NCI-H1694 (cell line): ENCODE results near the gene MACROH2A2.
"Not testable (repeated sequence)": the region's sequence is repeated elsewhere in the genome, so short reads cannot be mapped to it uniquely, and the experiment has no call there.

Source experiments
- DNase-seq: peaks from one replicate; lab custom pipeline; 2025; lab: John Stamatoyannopoulos, UW

Gene MACROH2A2

DNA sequence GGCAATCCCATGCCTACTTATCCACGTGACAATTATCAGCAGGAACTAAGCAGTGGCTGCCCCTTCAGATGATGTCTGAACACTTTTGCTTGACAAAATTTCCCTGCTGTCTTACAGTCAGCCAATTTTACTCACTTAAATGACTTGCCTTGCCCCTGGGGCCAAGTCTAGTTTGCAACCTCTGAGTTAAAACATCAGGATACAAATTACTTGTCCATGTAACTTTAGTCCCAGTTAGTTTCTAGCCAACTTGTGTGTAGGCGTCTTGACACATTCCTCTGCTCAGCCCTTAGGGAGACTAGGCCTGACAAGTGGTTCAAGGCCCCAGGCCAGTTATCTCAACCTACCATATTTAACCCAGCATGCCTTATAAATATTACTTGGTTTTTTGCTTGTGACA lies 105.5 kb downstream of the MACROH2A2 start:
- no peak for DNase-seq

DNA sequence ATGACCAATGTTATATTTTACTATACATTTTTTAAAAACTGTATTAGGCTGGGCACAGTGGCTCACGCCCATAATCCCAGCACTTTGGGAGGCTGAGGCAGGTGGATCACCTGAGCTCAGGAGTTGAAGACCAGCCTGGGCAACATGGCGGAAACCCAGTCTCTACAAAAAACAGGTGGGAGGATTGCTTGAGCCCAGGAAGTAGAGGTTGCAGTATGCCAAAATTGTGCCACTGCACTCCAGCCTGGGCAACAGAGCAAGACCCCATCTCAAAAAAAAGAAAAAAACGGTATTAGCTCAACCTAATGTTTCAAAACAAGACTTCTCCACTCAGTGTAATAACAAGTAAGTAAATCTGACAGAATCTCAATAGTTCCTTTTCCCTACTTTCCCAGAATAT lies 106.7 kb downstream of the MACROH2A2 start:
- not testable (repeated sequence) for DNase-seq

DNA sequence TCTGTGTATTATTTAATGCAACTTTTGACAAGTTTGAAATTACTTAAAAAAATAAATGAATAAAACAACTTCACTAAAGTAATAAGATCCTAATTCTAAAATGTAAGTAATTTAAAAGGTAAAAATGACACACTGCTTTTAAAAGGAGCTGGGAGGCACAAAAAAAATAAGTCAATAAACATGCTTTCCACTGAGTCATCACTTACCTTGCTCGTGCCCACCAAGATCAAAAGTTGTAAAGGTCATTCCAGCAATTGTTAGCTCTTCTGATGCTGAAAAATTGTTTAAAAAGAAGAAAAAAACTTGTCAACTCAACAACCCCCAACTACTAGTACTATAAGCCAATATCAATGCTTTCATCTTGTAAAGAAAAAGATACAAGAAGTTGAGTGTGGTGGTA lies 108.2 kb downstream of the MACROH2A2 start:
- DNase-seq = no peak
